GM12874 (cell line): ENCODE data around the gene CACNA1C.

Source experiments
- CTCF ChIP-seq: IDR thresholded peaks from 2 replicates; pipeline ENCODE4 v1.5.1; 2011; ENCODE audit warnings: low read depth, mild to moderate bottlenecking, control low read depth, low read length, moderate library complexity; ENCODE audit not compliant: insufficient read depth

Gene CACNA1C

GRCh38 chr12:2735432-2735831, 682.6 kb downstream of the CACNA1C start:
- no peak for TF ChIP-seq CTCF

- TF ChIP-seq CTCF = no peak
Observed at GRCh38 chr12:2737656-2738241, 685.0 kb downstream of the CACNA1C start.

- no peak for TF ChIP-seq CTCF
Observed at GRCh38 chr12:2739069-2739468, 686.3 kb downstream of the CACNA1C start.

DNA sequence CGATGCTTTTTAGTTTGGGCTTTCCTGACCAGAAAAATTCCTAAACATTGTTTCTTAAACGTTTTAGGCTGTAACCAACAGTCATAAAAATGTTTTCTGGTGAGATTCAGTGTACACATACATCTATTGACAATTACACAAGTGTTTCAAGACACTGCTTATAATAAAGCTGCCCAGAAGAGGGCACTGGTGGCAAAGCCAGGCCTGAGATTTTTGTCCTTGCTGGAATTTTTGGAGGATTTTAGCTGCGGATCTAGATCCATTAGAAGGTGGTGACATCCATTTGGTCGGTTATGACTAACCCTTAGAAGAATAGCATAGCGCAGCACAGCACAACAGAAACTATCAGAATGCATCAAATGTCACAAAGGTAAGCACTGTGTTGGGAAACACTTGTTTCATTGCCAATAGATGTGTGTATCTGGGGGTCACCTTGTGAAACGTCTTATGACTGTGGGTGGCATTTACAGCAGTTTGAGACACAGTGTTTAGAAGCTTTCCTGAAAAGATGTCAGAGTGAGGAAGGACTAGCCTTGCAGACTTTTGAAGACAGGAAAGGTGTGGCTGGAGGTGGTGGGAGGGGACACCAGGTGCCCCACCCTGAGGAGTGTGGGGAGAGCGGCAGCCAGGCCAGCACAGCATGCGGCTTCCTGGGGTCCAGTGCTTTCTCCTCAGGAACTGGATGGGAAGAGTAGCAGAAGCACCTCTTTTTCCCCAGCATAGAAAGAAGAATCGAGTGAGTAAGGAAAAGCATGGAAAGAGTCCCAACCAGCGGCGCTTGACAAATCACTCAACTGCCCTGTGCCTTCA, 687.2 kb downstream of the CACNA1C start:
- peak; percentile 23; the same call in 1 of the 2 replicates for TF ChIP-seq CTCF

- TF ChIP-seq CTCF = no peak
Observed at GRCh38 chr12:2743478-2743877, 690.7 kb downstream of the CACNA1C start.

GRCh38 chr12:2745655-2746054, 692.9 kb downstream of the CACNA1C start:
- no peak for TF ChIP-seq CTCF
